Epithelial cell of esophagus (primary cell): Measurements from ENCODE around the gene LOXL3.
A peak's percentile ranks its signal among the peaks of the same experiment; 100 is the strongest.

Experiments
- DNase-seq: peaks from one replicate; pipeline ENCODE4 v3.0.0; 2010; ENCODE audit warnings: low read depth
- H3K4me3 ChIP-seq: 2 replicates; pipeline ENCODE4 v1.5.1; 2011; ENCODE audit warnings: mild to moderate bottlenecking, low read length, control low read depth
- CTCF ChIP-seq: IDR thresholded peaks from 2 replicates; pipeline ENCODE4 v1.5.1; 2011; ENCODE audit warnings: low read depth, mild to moderate bottlenecking, low read length, control low read depth, inconsistent platforms; ENCODE audit not compliant: insufficient read depth; ENCODE audit errors: missing control alignments

LOXL3 gene

GRCh38 chr2:74556831-74557370 is 3.2 kb upstream of the LOXL3 start:
- TF ChIP-seq CTCF, result no peak
- H3K4me3 ChIP-seq, result no peak overlapping the region
- DNase-seq, result no peak

- no peak for DNase-seq
- no peak for TF ChIP-seq CTCF
- no peak overlapping the region for H3K4me3 ChIP-seq
Measured at GRCh38 chr2:74556159-74556558, 2.4 kb upstream of the LOXL3 start.

GRCh38 chr2:74555610-74556103 is 1.9 kb upstream of the LOXL3 start:
- DNase-seq, result no peak
- H3K4me3 ChIP-seq, result no peak overlapping the region
- TF ChIP-seq CTCF, result no peak

- no peak for TF ChIP-seq CTCF
- peak overlapping the region; percentile 49 for H3K4me3 ChIP-seq
- DNase-seq, result peak; percentile 24
Measured at GRCh38 chr2:74554820-74555531, 1.2 kb upstream of the LOXL3 start.

GRCh38 chr2:74552914-74553811 is 579 bp downstream of the LOXL3 start:
- H3K4me3 ChIP-seq, result no peak overlapping the region
- DNase-seq, result no peak
- TF ChIP-seq CTCF, result no peak

GRCh38 chr2:74551942-74552913 is 1.5 kb downstream of the LOXL3 start:
- DNase-seq, result no peak
- no peak overlapping the region for H3K4me3 ChIP-seq

More at GRCh38 chr2:74551942-74552913, 1.5 kb downstream of the LOXL3 start:
- TF ChIP-seq CTCF, result no peak
